Measurements from ENCODE around the gene VWA7.

VWA7 gene

GRCh38 chr6:31771992-31772358 is 5.2 kb downstream of the VWA7 start:
- ChIA-PET CTCF (interaction anchor here (1.2 to 13.2 kb wide), 6 partner anchors 14 to 82 kb away, joined by 3 to 268 read pairs (median 10); partner anchors contain the start of genes CLIC1, DDAH2, LY6G6D and MPIG6B), POLR2A (interaction anchor here (0.7 to 1.3 kb wide), 3 partner anchors 34 to 67 kb away, joined by 3 to 6 read pairs (median 4); partner anchors contain the start of gene DDAH2)
- DNase-seq, result peak in 2 of 3 donors; percentile 39 to 47
- Histone ChIP-seq H3K4me3 (ENCODE audit: control insufficient read depth in 1 of 7, extremely low read depth in 1 of 7, insufficient read depth in 4 of 7, low read depth in 2 of 7, low read length in 6 of 7) (no peak overlapping the region), H3K36me3 (ENCODE audit: control insufficient read depth in 4 of 4, insufficient read depth in 4 of 4, low read length in 3 of 4) (no peaks in the 10 kb centered on the region), H3K4me1 (ENCODE audit: control extremely low read depth in 1 of 4, control insufficient read depth in 4 of 4, insufficient read depth in 4 of 4, low read length in 3 of 4) (peaks cover 2 to 37% (median 21%) of the 10 kb centered on the region in 4 experiments), H3K27ac (ENCODE audit: insufficient read depth in 1 of 2, low read depth in 1 of 2, low read length in 2 of 2, poor library complexity in 1 of 2, severe bottlenecking in 2 of 2) (no peak overlapping the region), H3K9me3 (ENCODE audit: control extremely low read depth in 1 of 5, control insufficient read depth in 4 of 5, insufficient read depth in 2 of 5, low read depth in 1 of 5, low read length in 4 of 5) (no peaks in the 10 kb centered on the region), H3K27me3 (replicated peaks in 2 of 5; ENCODE audit: control insufficient read depth in 4 of 5, insufficient read depth in 5 of 5, low read length in 4 of 5) (no peaks in the 10 kb centered on the region)
- WGBS (ENCODE audit: insufficient coverage), result 100% methylated on average over 2 of the region's 4 CpGs

- H3K27ac ChIP-seq (ENCODE audit: insufficient read depth in 1 of 2, low read depth in 1 of 2, low read length in 2 of 2, poor library complexity in 1 of 2, severe bottlenecking in 2 of 2), result no peak overlapping the region
- peaks cover 2 to 27% (median 12%) of the 10 kb centered on the region in 4 experiments for H3K4me1 ChIP-seq (ENCODE audit: control extremely low read depth in 1 of 4, control insufficient read depth in 4 of 4, insufficient read depth in 4 of 4, low read length in 3 of 4)
- ChIA-PET CTCF (interaction anchor here (0.7 to 13.2 kb wide), 16 partner anchors 9 to 127 kb away, joined by 3 to 268 read pairs (median 7); partner anchors contain the start of genes CLIC1, DDAH2, LY6G6D and MPIG6B), POLR2A (interaction anchor here (1.3 to 1.8 kb wide), 2 partner anchors 33 to 56 kb away, joined by 5 to 6 read pairs; partner anchors contain the start of gene HSPA1B)
- no peaks in the 10 kb centered on the region for H3K36me3 ChIP-seq (ENCODE audit: control insufficient read depth in 4 of 4, insufficient read depth in 4 of 4, low read length in 3 of 4)
- no peaks in the 10 kb centered on the region for H3K27me3 ChIP-seq (replicated peaks in 2 of 5; ENCODE audit: control insufficient read depth in 4 of 5, insufficient read depth in 5 of 5, low read length in 4 of 5)
- H3K9me3 ChIP-seq (ENCODE audit: control extremely low read depth in 1 of 5, control insufficient read depth in 4 of 5, insufficient read depth in 2 of 5, low read depth in 1 of 5, low read length in 4 of 5), result no peaks in the 10 kb centered on the region
- no peak for DNase-seq
- no peak overlapping the region for H3K4me3 ChIP-seq (ENCODE audit: control insufficient read depth in 1 of 7, extremely low read depth in 1 of 7, insufficient read depth in 4 of 7, low read depth in 2 of 7, low read length in 6 of 7)
- WGBS (ENCODE audit: insufficient coverage), result 100% methylated on average over 1 of the region's 2 CpGs
Observed at GRCh38 chr6:31770860-31771259, 6.3 kb downstream of the VWA7 start.

- 53% methylated on average over 9 of the region's 12 CpGs for WGBS (ENCODE audit: insufficient coverage)
- ChIA-PET POLR2A (interaction anchor here (0.5 to 1.8 kb wide), 8 partner anchors 18 to 117 kb away, joined by 3 to 18 read pairs (median 5); partner anchors contain the start of genes BAG6, CLIC1, DDAH2 and HSPA1B), CTCF (interaction anchor here (0.6 to 13.2 kb wide), 33 partner anchors 8 to 224 kb away, joined by 3 to 268 read pairs (median 5); partner anchors contain the start of genes ATP6V1G2, CLIC1, DDAH2 and GPANK1)
- Histone ChIP-seq H3K27ac (ENCODE audit: insufficient read depth in 1 of 2, low read depth in 1 of 2, low read length in 2 of 2, poor library complexity in 1 of 2, severe bottlenecking in 2 of 2) (no peak overlapping the region), H3K4me1 (ENCODE audit: control extremely low read depth in 1 of 4, control insufficient read depth in 4 of 4, insufficient read depth in 4 of 4, low read length in 3 of 4) (peaks cover 2 to 22% (median 12%) of the 10 kb centered on the region in 4 experiments), H3K4me3 (ENCODE audit: control insufficient read depth in 1 of 7, extremely low read depth in 1 of 7, insufficient read depth in 4 of 7, low read depth in 2 of 7, low read length in 6 of 7) (no peak overlapping the region), H3K27me3 (replicated peaks in 2 of 5; ENCODE audit: control insufficient read depth in 4 of 5, insufficient read depth in 5 of 5, low read length in 4 of 5) (no peaks in the 10 kb centered on the region), H3K36me3 (ENCODE audit: control insufficient read depth in 4 of 4, insufficient read depth in 4 of 4, low read length in 3 of 4) (no peaks in the 10 kb centered on the region), H3K9me3 (ENCODE audit: control extremely low read depth in 1 of 5, control insufficient read depth in 4 of 5, insufficient read depth in 2 of 5, low read depth in 1 of 5, low read length in 4 of 5) (no peaks in the 10 kb centered on the region)
- DNase-seq, result peak; percentile 84 to 91 (median 86)
Observed at GRCh38 chr6:31769684-31770371, 7.3 kb downstream of the VWA7 start.

- no peak for DNase-seq
- CTCF ChIA-PET, result interaction anchor here (0.9 to 13.2 kb wide), 15 partner anchors 10 to 84 kb away, joined by 3 to 268 read pairs (median 9); partner anchors contain the start of genes CLIC1, DDAH2, LY6G6D and MPIG6B
- Histone ChIP-seq H3K4me3 (ENCODE audit: control insufficient read depth in 1 of 7, extremely low read depth in 1 of 7, insufficient read depth in 4 of 7, low read depth in 2 of 7, low read length in 6 of 7) (no peak overlapping the region), H3K9me3 (ENCODE audit: control extremely low read depth in 1 of 5, control insufficient read depth in 4 of 5, insufficient read depth in 2 of 5, low read depth in 1 of 5, low read length in 4 of 5) (no peaks in the 10 kb centered on the region), H3K4me1 (ENCODE audit: control extremely low read depth in 1 of 4, control insufficient read depth in 4 of 4, insufficient read depth in 4 of 4, low read length in 3 of 4) (peaks cover 2 to 22% (median 12%) of the 10 kb centered on the region in 4 experiments), H3K27me3 (replicated peaks in 2 of 5; ENCODE audit: control insufficient read depth in 4 of 5, insufficient read depth in 5 of 5, low read length in 4 of 5) (no peaks in the 10 kb centered on the region), H3K36me3 (ENCODE audit: control insufficient read depth in 4 of 4, insufficient read depth in 4 of 4, low read length in 3 of 4) (peaks cover 0 to 10% (median 6%) of the 10 kb centered on the region in 4 experiments), H3K27ac (ENCODE audit: insufficient read depth in 1 of 2, low read depth in 1 of 2, low read length in 2 of 2, poor library complexity in 1 of 2, severe bottlenecking in 2 of 2) (no peak overlapping the region)
- POLR2A ChIA-PET, result interaction anchor here (0.5 to 1.8 kb wide), 6 partner anchors 20 to 116 kb away, joined by 3 to 18 read pairs (median 8); partner anchors contain the start of genes BAG6, CLIC1, DDAH2 and MSH5
- WGBS (ENCODE audit: insufficient coverage), result 90% methylated on average over 15 of the region's 18 CpGs
Observed at GRCh38 chr6:31768363-31769257, 8.5 kb downstream of the VWA7 start.

- H3K36me3 ChIP-seq (ENCODE audit: control insufficient read depth in 4 of 4, insufficient read depth in 4 of 4, low read length in 3 of 4), result peaks cover 0 to 24% (median 18%) of the 10 kb centered on the region in 4 experiments
- ChIA-PET CTCF (interaction anchor here (1.2 to 13.2 kb wide), 2 partner anchors 15 to 35 kb away, joined by 3 to 268 read pairs; partner anchors contain the start of genes CLIC1, DDAH2, MPIG6B and MSH5), POLR2A (no interaction called here)
- no peak for DNase-seq
- H3K4me1 ChIP-seq (ENCODE audit: control extremely low read depth in 1 of 4, control insufficient read depth in 4 of 4, insufficient read depth in 4 of 4, low read length in 3 of 4), result peaks cover 2 to 15% (median 10%) of the 10 kb centered on the region in 4 experiments
- 92% methylated on average over 5 of the region's 6 CpGs for WGBS (ENCODE audit: insufficient coverage)
- no peak overlapping the region for H3K4me3 ChIP-seq (ENCODE audit: control insufficient read depth in 1 of 7, extremely low read depth in 1 of 7, insufficient read depth in 4 of 7, low read depth in 2 of 7, low read length in 6 of 7)
- no peak overlapping the region for H3K27ac ChIP-seq (ENCODE audit: insufficient read depth in 1 of 2, low read depth in 1 of 2, low read length in 2 of 2, poor library complexity in 1 of 2, severe bottlenecking in 2 of 2)
- no peaks in the 10 kb centered on the region for H3K9me3 ChIP-seq (ENCODE audit: control extremely low read depth in 1 of 5, control insufficient read depth in 4 of 5, insufficient read depth in 2 of 5, low read depth in 1 of 5, low read length in 4 of 5)
- H3K27me3 ChIP-seq (replicated peaks in 2 of 5; ENCODE audit: control insufficient read depth in 4 of 5, insufficient read depth in 5 of 5, low read length in 4 of 5), result no peaks in the 10 kb centered on the region
Observed at GRCh38 chr6:31767096-31767645, 10.0 kb downstream of the VWA7 start.

- peak overlapping the region in 2 of 7 experiments; percentile 19 to 33 for H3K4me3 ChIP-seq (ENCODE audit: control insufficient read depth in 1 of 7, extremely low read depth in 1 of 7, insufficient read depth in 4 of 7, low read depth in 2 of 7, low read length in 6 of 7)
- peaks cover 6 to 34% (median 27%) of the 10 kb centered on the region in 4 experiments for H3K36me3 ChIP-seq (ENCODE audit: control insufficient read depth in 4 of 4, insufficient read depth in 4 of 4, low read length in 3 of 4)
- WGBS (ENCODE audit: insufficient coverage), result 87% methylated on average over 31 of the region's 42 CpGs
- no peaks in the 10 kb centered on the region for H3K27me3 ChIP-seq (replicated peaks in 2 of 5; ENCODE audit: control insufficient read depth in 4 of 5, insufficient read depth in 5 of 5, low read length in 4 of 5)
- DNase-seq, result no peak
- no peaks in the 10 kb centered on the region for H3K9me3 ChIP-seq (ENCODE audit: control extremely low read depth in 1 of 5, control insufficient read depth in 4 of 5, insufficient read depth in 2 of 5, low read depth in 1 of 5, low read length in 4 of 5)
- H3K27ac ChIP-seq (ENCODE audit: insufficient read depth in 1 of 2, low read depth in 1 of 2, low read length in 2 of 2, poor library complexity in 1 of 2, severe bottlenecking in 2 of 2), result no peak overlapping the region
- ChIA-PET CTCF (interaction anchor here (1.2 to 13.2 kb wide), 4 partner anchors 14 to 54 kb away, joined by 3 to 268 read pairs (median 4); partner anchors contain the start of genes CLIC1, DDAH2, MPIG6B and MSH5), POLR2A (no interaction called here)
- H3K4me1 ChIP-seq (ENCODE audit: control extremely low read depth in 1 of 4, control insufficient read depth in 4 of 4, insufficient read depth in 4 of 4, low read length in 3 of 4), result peaks cover 2 to 12% (median 9%) of the 10 kb centered on the region in 4 experiments
Observed at GRCh38 chr6:31765910-31766794, 11.0 kb downstream of the VWA7 start.

Measured in common myeloid progenitor, CD34-positive (primary cell).